BJ (cell line): ENCODE results near the gene CLEC1A. TPM values are rescaled to one million over a fixed set of nuclear protein-coding genes. Genes with fewer than 3 reads are reported as not detected.

ENCODE experiments used
- CTCF ChIA-PET: fragments of 350-600 bp; formaldehyde crosslinking; extraction: SDS; loops from one replicate; lab custom pipeline; 2021; ENCODE audit warnings: antibody characterized with exemption, inconsistent platforms; lab: Yijun Ruan, JAX
- POLR2A ChIA-PET: fragments of 300-600 bp; sonication (Branson Sonifier 250); formaldehyde crosslinking; extraction: SDS; loops from one replicate; lab custom pipeline; 2021; ENCODE audit warnings: antibody characterized with exemption; lab: Charles Lee
- DNase-seq: peaks from one replicate; pipeline ENCODE4 v3.0.0-alpha.2; 2011; ENCODE audit warnings: low read depth
- H3K27me3 ChIP-seq: 2 replicates; pipeline ENCODE4 v1.6.0; 2011; ENCODE audit warnings: low read length; ENCODE audit not compliant: control insufficient read depth, insufficient read depth
- H3K36me3 ChIP-seq: 2 replicates; pipeline ENCODE4 v1.5.1; 2011; ENCODE audit warnings: low read length; ENCODE audit not compliant: control insufficient read depth, insufficient read depth
- H3K4me3 ChIP-seq: 2 replicates; pipeline ENCODE4 v1.5.1; 2011; ENCODE audit warnings: low read depth, mild to moderate bottlenecking, control low read depth, low read length
- CTCF ChIP-seq: IDR thresholded peaks from 2 replicates; pipeline ENCODE4 v1.5.1; 2011; ENCODE audit warnings: low read depth, mild to moderate bottlenecking, control low read depth, inconsistent platforms, low read length, moderate library complexity; ENCODE audit not compliant: insufficient read depth
- polyA plus RNA-seq: library from polyadenylated mRNA; depleted of rRNA; stranded (reverse); fragments of >200 nt; gene quantifications from 2 replicates; pipeline ENCODE4 v1.2.3, GENCODE V29; 2011

CLEC1A gene
- polyA plus RNA-seq, 1 experiment = 0.80 TPM

GRCh38 chr12:10110256-10110844, 11.6 kb upstream of the CLEC1A start:
- ChIA-PET CTCF (no interaction called here), POLR2A (no interaction called here)
- H3K27me3 ChIP-seq = no peaks in the 10 kb centered on the region
- no peak for DNase-seq
- no peak for TF ChIP-seq CTCF
- H3K36me3 ChIP-seq = no peaks in the 10 kb centered on the region
- H3K4me3 ChIP-seq = no peak overlapping the region

GRCh38 chr12:10102322-10102721, 3.5 kb upstream of the CLEC1A start:
- Histone ChIP-seq H3K27me3 (no peaks in the 10 kb centered on the region), H3K36me3 (no peaks in the 10 kb centered on the region), H3K4me3 (no peak overlapping the region)
- POLR2A ChIA-PET = no interaction called here
- DNase-seq = no peak
- CTCF ChIA-PET = interaction anchor here (0.9 to 1.3 kb wide), 3 partner anchors 9 to 35 kb away, joined by 3 to 4 read pairs (median 3); no protein-coding TSS in a partner anchor
- no peak for TF ChIP-seq CTCF

GRCh38 chr12:10101648-10102220, 2.9 kb upstream of the CLEC1A start:
- Histone ChIP-seq H3K36me3 (no peaks in the 10 kb centered on the region), H3K27me3 (no peaks in the 10 kb centered on the region), H3K4me3 (no peak overlapping the region)
- no peak for DNase-seq
- ChIA-PET POLR2A (no interaction called here), CTCF (interaction anchor here (1.0 to 1.8 kb wide), 4 partner anchors 10 to 67 kb away, joined by 4 to 8 read pairs (median 4); no protein-coding TSS in a partner anchor)
- no peak for TF ChIP-seq CTCF

GRCh38 chr12:10101042-10101579, 2.3 kb upstream of the CLEC1A start:
- H3K4me3 ChIP-seq = no peak overlapping the region
- ChIA-PET CTCF (interaction anchor here (1.0 to 1.8 kb wide), 3 partner anchors 11 to 67 kb away, joined by 4 to 8 read pairs (median 4); no protein-coding TSS in a partner anchor), POLR2A (no interaction called here)
- H3K36me3 ChIP-seq = no peaks in the 10 kb centered on the region
- peak; percentile 73 for DNase-seq
- no peak for TF ChIP-seq CTCF
- no peaks in the 10 kb centered on the region for H3K27me3 ChIP-seq

GRCh38 chr12:10097521-10097920, 1.3 kb downstream of the CLEC1A start:
- POLR2A ChIA-PET = no interaction called here
- CTCF ChIA-PET = interaction anchor here (0.7 to 1.9 kb wide), 2 partner anchors 42 to 410 kb away, joined by 3 to 4 read pairs; no protein-coding TSS in a partner anchor

More at GRCh38 chr12:10097521-10097920, 1.3 kb downstream of the CLEC1A start:
- H3K4me3 ChIP-seq = no peak overlapping the region
- no peaks in the 10 kb centered on the region for H3K27me3 ChIP-seq
- no peak for TF ChIP-seq CTCF
- no peaks in the 10 kb centered on the region for H3K36me3 ChIP-seq
- peak; percentile 35 for DNase-seq
